HG02852 (cell line): ENCODE results near the gene MUS81.
"Not testable (repeated sequence)": the region's sequence is repeated elsewhere in the genome, so short reads cannot be mapped to it uniquely, and the experiment has no call there.

ENCODE experiments used
- ATAC-seq: cut with Tn5 transposase; IDR thresholded peaks from one replicate; pipeline ENCODE4 v1.9.1; 2021; ENCODE audit warnings: mild to moderate bottlenecking, moderate library complexity; ENCODE audit not compliant: unreplicated experiment

Gene MUS81

GRCh38 chr11:65890324-65891218, 30.3 kb downstream of the MUS81 start, which contains the start of gene CCDC85B:
TSS of gene CCDC85B (plus strand) at chr11:65890673. CDS start at chr11:65890784, 111 bp downstream.
- ATAC-seq: peak; percentile 48

GRCh38 chr11:65891219-65892136, 31.2 kb downstream of the MUS81 start:
- ATAC-seq: no peak

GRCh38 chr11:65892137-65892540, 31.9 kb downstream of the MUS81 start:
- ATAC-seq: not testable (repeated sequence)

GRCh38 chr11:65892661-65893317, 32.6 kb downstream of the MUS81 start:
- ATAC-seq: no peak

GRCh38 chr11:65894034-65894591, 33.9 kb downstream of the MUS81 start:
- ATAC-seq: no peak

GRCh38 chr11:65895482-65895981, 35.3 kb downstream of the MUS81 start:
- ATAC-seq: no peak

GRCh38 chr11:65896034-65896999, 36.1 kb downstream of the MUS81 start:
- ATAC-seq: no peak

- ATAC-seq: no peak
Measured at GRCh38 chr11:65897020-65897471, 36.8 kb downstream of the MUS81 start.

- no peak for ATAC-seq
Measured at GRCh38 chr11:65898656-65899355, 38.6 kb downstream of the MUS81 start.

GRCh38 chr11:65899356-65900124, 39.3 kb downstream of the MUS81 start:
- ATAC-seq: peak; percentile 8

- ATAC-seq: peak; percentile 72
Measured at GRCh38 chr11:65900125-65900898, 40.1 kb downstream of the MUS81 start, which contains the start of gene FOSL1. TSS of gene FOSL1 (minus strand) at chr11:65900388. CDS start at chr11:65900339, 49 bp downstream.

- no peak for ATAC-seq
Measured at GRCh38 chr11:65900899-65901180, 40.6 kb downstream of the MUS81 start.

GRCh38 chr11:65903068-65903481, 42.8 kb downstream of the MUS81 start:
- ATAC-seq: no peak

- no peak for ATAC-seq
Measured at GRCh38 chr11:65903715-65904114, 43.5 kb downstream of the MUS81 start.

GRCh38 chr11:65906602-65907001, 46.4 kb downstream of the MUS81 start:
- no peak for ATAC-seq

GRCh38 chr11:65907878-65908277, 47.6 kb downstream of the MUS81 start:
- ATAC-seq: no peak
